Ishikawa (cell line): ENCODE measurements around the gene TRIM2.

Experiments
- CEBPB ChIP-seq: IDR thresholded peaks from 2 replicates; pipeline ENCODE4 v1.6.1; 2012
- CREB1 ChIP-seq: IDR thresholded peaks from 2 replicates; pipeline ENCODE4 v1.6.1; 2012; ENCODE audit warnings: low read depth
- EGR1 ChIP-seq: IDR thresholded peaks from 2 replicates; pipeline ENCODE4 v1.6.1; 2012
- EP300 ChIP-seq: IDR thresholded peaks from 2 replicates; pipeline ENCODE4 v1.6.1; 2012; ENCODE audit warnings: borderline replicate concordance
- FOXM1 ChIP-seq: IDR thresholded peaks from 2 replicates; pipeline ENCODE4 v1.6.1; 2012; ENCODE audit warnings: low read depth, borderline replicate concordance
- NFIC ChIP-seq: IDR thresholded peaks from 2 replicates; pipeline ENCODE4 v1.6.1; 2012
- RAD21 ChIP-seq: IDR thresholded peaks from 2 replicates; pipeline ENCODE4 v1.6.1; 2012; ENCODE audit warnings: low read depth
- TAF1 ChIP-seq: IDR thresholded peaks from 2 replicates; pipeline ENCODE4 v1.6.1; 2012; ENCODE audit warnings: low read depth, mild to moderate bottlenecking
- TCF12 ChIP-seq: IDR thresholded peaks from 2 replicates; pipeline ENCODE4 v1.6.1; 2012; ENCODE audit warnings: low read depth
- TEAD4 ChIP-seq: IDR thresholded peaks from 2 replicates; pipeline ENCODE4 v1.6.1; 2012
- YY1 ChIP-seq: IDR thresholded peaks from 2 replicates; pipeline ENCODE4 v1.6.1; 2012; ENCODE audit warnings: low read depth
- TF ChIP-seq, protein P1 (sequence below): IDR thresholded peaks from 2 replicates; pipeline ENCODE4 v1.6.1; 2012; ENCODE audit warnings: low read depth, mild to moderate bottlenecking
- TF ChIP-seq, protein P2 (sequence below): IDR thresholded peaks from 2 replicates; pipeline ENCODE4 v1.6.1; 2012
- TF ChIP-seq, protein P3 (sequence below): IDR thresholded peaks from 2 replicates; pipeline ENCODE4 v1.6.1; 2012

DNA sequence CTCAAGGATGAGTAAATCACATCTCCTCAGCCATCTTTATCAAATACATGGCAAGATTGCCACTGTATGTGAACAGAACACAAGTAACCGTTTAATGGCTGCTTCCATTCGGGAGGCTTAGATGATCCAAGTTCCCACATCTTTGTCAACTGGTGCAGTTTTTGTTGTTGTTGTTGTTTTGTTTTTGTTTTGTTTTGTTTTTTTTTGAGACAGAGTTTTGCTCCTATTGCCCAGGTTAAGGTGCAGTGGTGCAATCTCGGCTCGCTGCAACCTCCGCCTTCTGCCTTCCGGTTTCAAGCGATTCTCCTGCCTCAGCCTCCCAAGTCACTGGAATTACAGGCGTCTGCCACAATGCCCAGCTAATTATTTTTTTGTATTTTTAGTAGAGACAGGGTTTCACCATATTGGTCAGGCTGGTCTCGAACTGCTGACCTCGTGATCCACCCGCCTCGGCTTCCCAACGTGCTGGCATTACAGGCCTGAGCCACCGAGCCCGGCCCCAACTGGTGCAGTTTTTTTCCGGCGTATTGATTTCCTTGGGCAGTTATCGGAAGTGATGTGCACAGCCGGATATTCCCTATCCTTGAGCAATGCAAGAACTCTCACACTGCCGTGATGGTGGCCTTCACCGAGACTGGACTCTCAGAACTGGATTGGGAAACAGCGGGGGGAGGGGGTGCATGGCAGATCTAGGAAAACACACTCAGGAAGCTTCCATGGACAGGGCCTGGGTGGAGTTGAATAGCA is 29.2 kb upstream of the TRIM2 start:
- TF ChIP-seq EP300 (no peak), CEBPB (no peak), YY1 (no peak), TEAD4 (no peak), FOXM1 (no peak), CREB1 (no peak), TAF1 (no peak), RAD21 (no peak), EGR1 (no peak), NFIC (no peak), TCF12 (no peak)
- TF ChIP-seq, protein P1, sequence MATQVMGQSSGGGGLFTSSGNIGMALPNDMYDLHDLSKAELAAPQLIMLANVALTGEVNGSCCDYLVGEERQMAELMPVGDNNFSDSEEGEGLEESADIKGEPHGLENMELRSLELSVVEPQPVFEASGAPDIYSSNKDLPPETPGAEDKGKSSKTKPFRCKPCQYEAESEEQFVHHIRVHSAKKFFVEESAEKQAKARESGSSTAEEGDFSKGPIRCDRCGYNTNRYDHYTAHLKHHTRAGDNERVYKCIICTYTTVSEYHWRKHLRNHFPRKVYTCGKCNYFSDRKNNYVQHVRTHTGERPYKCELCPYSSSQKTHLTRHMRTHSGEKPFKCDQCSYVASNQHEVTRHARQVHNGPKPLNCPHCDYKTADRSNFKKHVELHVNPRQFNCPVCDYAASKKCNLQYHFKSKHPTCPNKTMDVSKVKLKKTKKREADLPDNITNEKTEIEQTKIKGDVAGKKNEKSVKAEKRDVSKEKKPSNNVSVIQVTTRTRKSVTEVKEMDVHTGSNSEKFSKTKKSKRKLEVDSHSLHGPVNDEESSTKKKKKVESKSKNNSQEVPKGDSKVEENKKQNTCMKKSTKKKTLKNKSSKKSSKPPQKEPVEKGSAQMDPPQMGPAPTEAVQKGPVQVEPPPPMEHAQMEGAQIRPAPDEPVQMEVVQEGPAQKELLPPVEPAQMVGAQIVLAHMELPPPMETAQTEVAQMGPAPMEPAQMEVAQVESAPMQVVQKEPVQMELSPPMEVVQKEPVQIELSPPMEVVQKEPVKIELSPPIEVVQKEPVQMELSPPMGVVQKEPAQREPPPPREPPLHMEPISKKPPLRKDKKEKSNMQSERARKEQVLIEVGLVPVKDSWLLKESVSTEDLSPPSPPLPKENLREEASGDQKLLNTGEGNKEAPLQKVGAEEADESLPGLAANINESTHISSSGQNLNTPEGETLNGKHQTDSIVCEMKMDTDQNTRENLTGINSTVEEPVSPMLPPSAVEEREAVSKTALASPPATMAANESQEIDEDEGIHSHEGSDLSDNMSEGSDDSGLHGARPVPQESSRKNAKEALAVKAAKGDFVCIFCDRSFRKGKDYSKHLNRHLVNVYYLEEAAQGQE: no peak
- TF ChIP-seq, protein P2, sequence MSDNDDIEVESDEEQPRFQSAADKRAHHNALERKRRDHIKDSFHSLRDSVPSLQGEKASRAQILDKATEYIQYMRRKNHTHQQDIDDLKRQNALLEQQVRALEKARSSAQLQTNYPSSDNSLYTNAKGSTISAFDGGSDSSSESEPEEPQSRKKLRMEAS: no peak
- TF ChIP-seq, protein P3, sequence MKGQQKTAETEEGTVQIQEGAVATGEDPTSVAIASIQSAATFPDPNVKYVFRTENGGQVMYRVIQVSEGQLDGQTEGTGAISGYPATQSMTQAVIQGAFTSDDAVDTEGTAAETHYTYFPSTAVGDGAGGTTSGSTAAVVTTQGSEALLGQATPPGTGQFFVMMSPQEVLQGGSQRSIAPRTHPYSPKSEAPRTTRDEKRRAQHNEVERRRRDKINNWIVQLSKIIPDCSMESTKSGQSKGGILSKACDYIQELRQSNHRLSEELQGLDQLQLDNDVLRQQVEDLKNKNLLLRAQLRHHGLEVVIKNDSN: no peak
